WERI-Rb-1 (cell line): ENCODE results near the gene HOXA4.

Experiments
- DNase-seq: peaks from one replicate; pipeline ENCODE4 v3.0.0-alpha.2; 2020
- H3K27ac ChIP-seq: fragments of 250-450 bp; sonication (Bioruptor Pico); 2 replicates; pipeline ENCODE4 v1.5.1; 2020; ENCODE audit warnings: mild to moderate bottlenecking, moderate library complexity
- H3K27me3 ChIP-seq: fragments of 250-450 bp; sonication (Bioruptor Pico); 2 replicates; pipeline ENCODE4 v1.5.1; 2021; ENCODE audit warnings: mild to moderate bottlenecking, low read depth, moderate library complexity; ENCODE audit not compliant: insufficient read depth, severe bottlenecking
- H3K36me3 ChIP-seq: fragments of 250-450 bp; sonication (Bioruptor Pico); 2 replicates; pipeline ENCODE4 v1.5.1; 2020; ENCODE audit warnings: mild to moderate bottlenecking, moderate library complexity
- H3K4me3 ChIP-seq: 2 replicates; pipeline ENCODE4 v1.5.1; 2011; ENCODE audit warnings: low read depth, mild to moderate bottlenecking, control low read depth, low read length
- H3K9me3 ChIP-seq: fragments of 250-450 bp; sonication (Bioruptor Pico); 2 replicates; pipeline ENCODE4 v1.5.1; 2021; ENCODE audit warnings: mild to moderate bottlenecking, moderate library complexity; ENCODE audit not compliant: severe bottlenecking
- CTCF ChIP-seq: IDR thresholded peaks from 2 replicates; pipeline ENCODE4 v1.5.1; 2011; ENCODE audit warnings: low read depth, mild to moderate bottlenecking, control low read depth, inconsistent platforms, low read length

HOXA4 gene

GRCh38 chr7:27142580-27143022 lies 12.0 kb upstream of the HOXA4 start:
- H3K27me3 ChIP-seq = peaks cover 51% of the 10 kb centered on the region
- H3K9me3 ChIP-seq = no peaks in the 10 kb centered on the region
- TF ChIP-seq CTCF = no peak
- H3K36me3 ChIP-seq = no peaks in the 10 kb centered on the region
- H3K4me3 ChIP-seq = peak overlapping the region; percentile 56
- H3K27ac ChIP-seq = no peak overlapping the region
- DNase-seq = no peak

- H3K36me3 ChIP-seq = no peaks in the 10 kb centered on the region
- TF ChIP-seq CTCF = no peak
- H3K27me3 ChIP-seq = peaks cover 50% of the 10 kb centered on the region
- DNase-seq = no peak
- no peak overlapping the region for H3K27ac ChIP-seq
- H3K4me3 ChIP-seq = peak overlapping the region; percentile 56; the same call in 1 of the 2 replicates
- H3K9me3 ChIP-seq = no peaks in the 10 kb centered on the region
These were observed 11.5 kb upstream of the HOXA4 start for GRCh38 chr7:27141923-27142579.

GRCh38 chr7:27141137-27141922 lies 10.8 kb upstream of the HOXA4 start:
- Histone ChIP-seq H3K36me3 (no peaks in the 10 kb centered on the region), H3K4me3 (no peak overlapping the region), H3K9me3 (no peaks in the 10 kb centered on the region), H3K27me3 (peaks cover 55% of the 10 kb centered on the region), H3K27ac (no peak overlapping the region)
- TF ChIP-seq CTCF = no peak
- no peak for DNase-seq

GRCh38 chr7:27140126-27140857 lies 9.7 kb upstream of the HOXA4 start:
- no peak for DNase-seq
- H3K27ac ChIP-seq = no peak overlapping the region
- peaks cover 58% of the 10 kb centered on the region for H3K27me3 ChIP-seq
- H3K36me3 ChIP-seq = no peaks in the 10 kb centered on the region
- no peak for TF ChIP-seq CTCF
- no peak overlapping the region for H3K4me3 ChIP-seq
- H3K9me3 ChIP-seq = no peaks in the 10 kb centered on the region

GRCh38 chr7:27139334-27140125 lies 9.0 kb upstream of the HOXA4 start:
- no peak for DNase-seq
- H3K27ac ChIP-seq = no peak overlapping the region
- H3K4me3 ChIP-seq = no peak overlapping the region
- TF ChIP-seq CTCF = no peak
- no peaks in the 10 kb centered on the region for H3K36me3 ChIP-seq
- H3K27me3 ChIP-seq = peaks cover 54% of the 10 kb centered on the region
- H3K9me3 ChIP-seq = no peaks in the 10 kb centered on the region
